Measurements from ENCODE around the gene TMEM63B.

Gene TMEM63B

DNA sequence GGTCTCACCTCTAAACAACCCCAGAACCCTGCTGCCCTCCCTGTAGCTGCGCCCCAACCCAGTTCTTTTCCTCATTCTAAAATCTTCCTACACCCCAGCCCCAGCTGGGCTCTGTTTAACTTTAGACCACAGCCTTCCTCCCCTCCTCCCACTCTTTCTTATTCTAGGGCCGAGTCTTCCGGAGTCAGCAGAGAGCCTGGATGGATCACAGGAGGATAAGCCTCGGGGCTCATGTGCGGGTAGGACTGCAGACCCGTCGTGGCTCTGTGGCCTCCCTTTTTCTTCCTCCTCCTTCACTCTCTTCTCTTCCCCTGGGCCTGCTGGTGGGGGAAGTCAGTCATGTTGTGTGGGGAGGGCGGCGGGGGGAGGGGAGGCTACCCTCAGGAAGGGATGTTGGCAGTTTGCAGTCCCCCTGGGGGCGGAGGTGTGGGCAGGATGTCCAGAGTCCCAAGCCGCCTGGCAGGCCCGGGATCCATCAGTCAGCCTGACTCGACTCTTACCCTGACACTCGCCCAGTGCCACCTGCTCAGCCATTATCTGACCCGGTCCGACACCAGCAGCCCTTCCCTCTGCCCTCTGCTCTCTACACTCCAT is 39.3 kb downstream of the TMEM63B start:
- TF ChIP-seq, protein P1, sequence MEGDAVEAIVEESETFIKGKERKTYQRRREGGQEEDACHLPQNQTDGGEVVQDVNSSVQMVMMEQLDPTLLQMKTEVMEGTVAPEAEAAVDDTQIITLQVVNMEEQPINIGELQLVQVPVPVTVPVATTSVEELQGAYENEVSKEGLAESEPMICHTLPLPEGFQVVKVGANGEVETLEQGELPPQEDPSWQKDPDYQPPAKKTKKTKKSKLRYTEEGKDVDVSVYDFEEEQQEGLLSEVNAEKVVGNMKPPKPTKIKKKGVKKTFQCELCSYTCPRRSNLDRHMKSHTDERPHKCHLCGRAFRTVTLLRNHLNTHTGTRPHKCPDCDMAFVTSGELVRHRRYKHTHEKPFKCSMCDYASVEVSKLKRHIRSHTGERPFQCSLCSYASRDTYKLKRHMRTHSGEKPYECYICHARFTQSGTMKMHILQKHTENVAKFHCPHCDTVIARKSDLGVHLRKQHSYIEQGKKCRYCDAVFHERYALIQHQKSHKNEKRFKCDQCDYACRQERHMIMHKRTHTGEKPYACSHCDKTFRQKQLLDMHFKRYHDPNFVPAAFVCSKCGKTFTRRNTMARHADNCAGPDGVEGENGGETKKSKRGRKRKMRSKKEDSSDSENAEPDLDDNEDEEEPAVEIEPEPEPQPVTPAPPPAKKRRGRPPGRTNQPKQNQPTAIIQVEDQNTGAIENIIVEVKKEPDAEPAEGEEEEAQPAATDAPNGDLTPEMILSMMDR (conservative IDR thresholded peaks at IDR 0.05; ENCODE audit: low read length), result no peak
- DNase-seq (ENCODE audit: low read depth), result no peak

DNA sequence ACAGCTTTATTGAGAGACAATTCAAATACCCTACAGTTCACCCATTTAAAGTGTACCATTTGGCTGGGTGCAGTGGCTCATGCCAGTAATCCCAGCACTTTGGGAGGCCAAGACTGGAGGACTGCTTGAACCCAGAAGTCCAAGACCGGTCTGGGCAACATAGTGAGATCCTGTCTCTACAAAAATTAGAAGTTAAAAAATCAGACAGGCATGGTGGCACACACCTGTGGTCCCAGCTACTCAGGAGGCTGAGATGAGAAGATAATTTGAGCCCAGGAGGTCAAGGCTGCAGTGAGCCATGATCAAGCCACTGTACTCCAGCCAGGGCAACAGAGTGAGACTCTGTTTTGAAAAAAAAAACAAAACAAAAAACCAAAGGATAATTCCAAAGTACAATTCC is 40.2 kb downstream of the TMEM63B start:
- H3K4me3 ChIP-seq (ENCODE audit: low read length), result no peak overlapping the region
- TF ChIP-seq, protein P1 (conservative IDR thresholded peaks at IDR 0.05; ENCODE audit: low read length), result no peak

More for the DNA sequence above, 39.3 kb downstream of the TMEM63B start:
- no peak overlapping the region for H3K4me3 ChIP-seq (ENCODE audit: low read length)

DNA sequence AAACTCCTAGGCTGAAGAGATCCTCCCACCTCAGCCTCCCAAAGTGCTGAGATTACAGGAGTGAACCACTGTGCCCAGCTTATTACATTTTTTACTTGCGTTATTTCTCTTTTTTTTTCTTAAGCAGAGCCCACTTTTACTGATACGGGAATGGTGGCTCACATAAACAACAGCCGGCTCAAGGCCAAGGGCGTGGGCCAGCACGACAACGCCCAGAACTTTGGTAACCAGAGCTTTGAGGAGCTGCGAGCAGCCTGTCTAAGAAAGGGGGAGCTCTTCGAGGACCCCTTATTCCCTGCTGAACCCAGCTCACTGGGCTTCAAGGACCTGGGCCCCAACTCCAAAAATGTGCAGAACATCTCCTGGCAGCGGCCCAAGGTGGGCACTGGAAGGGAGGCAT is 41.8 kb downstream of the TMEM63B start:
- DNase-seq (ENCODE audit: low read depth), result no peak
- H3K4me3 ChIP-seq (ENCODE audit: low read length), result no peak overlapping the region
- TF ChIP-seq, protein P1 (conservative IDR thresholded peaks at IDR 0.05; ENCODE audit: low read length), result no peak

More for the DNA sequence above, 40.2 kb downstream of the TMEM63B start:
- no peak for DNase-seq (ENCODE audit: low read depth)

DNA sequence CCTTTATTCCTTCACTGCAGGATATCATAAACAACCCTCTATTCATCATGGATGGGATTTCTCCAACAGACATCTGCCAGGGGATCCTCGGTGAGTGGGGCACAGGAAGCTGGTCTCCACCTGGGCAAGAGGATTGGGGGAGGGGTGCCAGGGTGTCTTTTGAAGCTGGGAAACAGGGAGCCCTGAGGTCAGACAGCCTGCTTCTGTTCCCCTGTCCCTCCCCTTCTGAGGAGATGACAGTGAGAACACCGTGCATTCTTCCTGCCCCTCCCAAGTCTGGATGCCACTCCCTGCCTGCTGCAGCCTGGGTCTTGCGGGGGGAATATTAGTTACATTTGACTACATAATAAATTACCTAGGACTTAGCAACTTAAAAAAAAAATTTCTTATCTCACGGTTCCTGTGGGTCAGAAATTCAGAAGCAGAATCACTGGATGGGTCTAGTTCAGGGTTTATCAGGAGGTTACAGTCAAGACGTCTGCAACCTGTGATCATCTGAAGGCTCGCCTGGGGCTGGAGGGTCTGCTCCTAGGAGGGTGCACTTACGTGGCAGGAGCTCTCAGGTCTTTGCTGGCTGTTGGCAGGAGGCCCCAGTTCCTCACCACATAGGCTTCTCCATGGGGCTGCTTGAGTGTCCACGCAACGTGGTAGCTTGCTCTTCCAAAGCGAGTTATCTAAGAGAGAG is 42.7 kb downstream of the TMEM63B start:
- no peak overlapping the region for H3K4me3 ChIP-seq (ENCODE audit: low read length)
- TF ChIP-seq, protein P1 (conservative IDR thresholded peaks at IDR 0.05; ENCODE audit: low read length), result no peak
- no peak for DNase-seq (ENCODE audit: low read depth)

DNA sequence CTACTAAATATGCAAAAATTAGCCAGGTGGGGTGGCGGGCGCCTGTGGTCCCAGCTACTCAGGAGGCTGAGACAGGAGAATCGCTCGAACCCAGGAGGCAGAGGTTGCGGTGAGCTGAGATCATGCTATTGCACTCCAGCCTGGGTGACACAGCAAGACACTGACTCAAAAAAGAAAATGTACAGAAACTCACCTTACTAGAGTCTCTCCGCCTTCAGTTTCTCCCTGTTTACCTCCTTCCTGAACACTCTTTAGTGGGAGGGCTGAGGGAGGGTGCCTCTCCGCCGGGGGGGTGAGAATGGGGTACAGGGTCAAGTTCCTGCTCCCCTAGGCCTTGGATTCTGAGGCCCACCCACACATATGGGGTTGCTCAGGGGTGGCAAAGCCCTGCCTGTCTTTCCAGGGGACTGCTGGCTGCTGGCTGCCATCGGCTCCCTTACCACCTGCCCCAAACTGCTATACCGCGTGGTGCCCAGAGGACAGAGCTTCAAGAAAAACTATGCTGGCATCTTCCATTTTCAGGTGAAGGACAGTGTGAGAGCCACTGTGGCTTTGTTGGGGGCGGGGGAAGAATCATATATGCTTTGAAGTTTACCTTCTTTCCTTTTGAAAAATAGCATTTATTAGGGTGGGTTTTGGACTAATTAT is 44.7 kb downstream of the TMEM63B start:
- TF ChIP-seq, protein P1 (conservative IDR thresholded peaks at IDR 0.05; ENCODE audit: low read length), result no peak
- no peak overlapping the region for H3K4me3 ChIP-seq (ENCODE audit: low read length)
- no peak for DNase-seq (ENCODE audit: low read depth)

DNA sequence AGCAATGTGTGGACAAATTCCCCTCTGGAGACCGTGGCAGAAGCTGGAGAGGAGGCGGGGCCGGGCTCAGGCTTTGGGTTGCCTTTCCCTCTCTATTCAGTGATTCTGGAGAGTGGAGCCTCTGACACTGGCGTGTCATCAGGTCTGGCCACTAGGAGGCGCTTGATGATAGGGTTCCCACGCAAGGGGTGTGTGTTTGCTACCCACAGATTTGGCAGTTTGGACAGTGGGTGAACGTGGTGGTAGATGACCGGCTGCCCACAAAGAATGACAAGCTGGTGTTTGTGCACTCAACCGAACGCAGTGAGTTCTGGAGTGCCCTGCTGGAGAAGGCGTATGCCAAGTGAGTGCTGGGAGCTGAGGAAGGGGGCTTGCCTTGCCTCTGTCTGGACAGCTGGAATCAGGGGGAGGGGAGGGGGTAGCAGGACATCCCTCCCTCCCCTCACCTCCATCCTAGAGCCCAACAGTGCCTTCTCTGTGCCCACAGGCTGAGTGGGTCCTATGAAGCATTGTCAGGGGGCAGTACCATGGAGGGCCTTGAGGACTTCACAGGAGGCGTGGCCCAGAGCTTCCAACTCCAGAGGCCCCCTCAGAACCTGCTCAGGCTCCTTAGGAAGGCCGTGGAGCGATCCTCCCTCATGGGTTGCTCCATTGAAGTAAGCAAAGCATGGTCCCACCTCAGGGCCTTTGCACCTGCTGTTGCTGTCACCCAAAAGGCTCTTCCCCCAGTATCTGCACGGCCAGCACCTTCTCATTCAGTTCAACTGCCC is 45.6 kb downstream of the TMEM63B start:
- H3K4me3 ChIP-seq (ENCODE audit: low read length), result no peak overlapping the region
- DNase-seq (ENCODE audit: low read depth), result peak; percentile 75
- TF ChIP-seq, protein P1 (conservative IDR thresholded peaks at IDR 0.05; ENCODE audit: low read length), result peak; percentile 88
